ENCODE data around the gene MCAM.

The MCAM gene

GRCh38 chr11:119266517-119267255 is 50.2 kb downstream of the MCAM start:
- in situ Hi-C loops (cut with HindIII; ENCODE audit: low sequenced_read_pairs): loop anchor here (25.0 kb wide), 1 partner anchor 154 kb away; the partner anchor contains the start of genes C2CD2L, DPAGT1 and HINFP

- in situ Hi-C loops (cut with HindIII; ENCODE audit: low sequenced_read_pairs): loop anchor here (25.0 kb wide), 1 partner anchor 154 kb away; the partner anchor contains the start of genes C2CD2L, DPAGT1 and HINFP
Measured at GRCh38 chr11:119266063-119266462, 50.9 kb downstream of the MCAM start.

- in situ Hi-C loops (cut with HindIII; ENCODE audit: low sequenced_read_pairs): loop anchor here (25.0 kb wide), 1 partner anchor 151 kb away; the partner anchor contains the start of genes C2CD2L, DPAGT1 and HINFP
Measured at GRCh38 chr11:119263352-119263940, 53.5 kb downstream of the MCAM start.

GRCh38 chr11:119262668-119263351 is 54.1 kb downstream of the MCAM start:
- in situ Hi-C loops (cut with HindIII; ENCODE audit: low sequenced_read_pairs): loop anchor here (25.0 kb wide), 1 partner anchor 151 kb away; the partner anchor contains the start of genes C2CD2L, DPAGT1 and HINFP

GRCh38 chr11:119258983-119259382 is 57.9 kb downstream of the MCAM start:
- in situ Hi-C loops (cut with HindIII; ENCODE audit: low sequenced_read_pairs): loop anchor here (25.0 kb wide), 1 partner anchor 147 kb away; the partner anchor contains the start of genes C2CD2L, DPAGT1 and HINFP
